Activated CD4-positive, alpha-beta T cell treated with anti-CD3 and anti-CD28 coated beads, Interleukin-2, amount 50 U/mL, for 16 hours (primary cell): ENCODE measurements around the gene RDH12.

ENCODE experiments used
- DNase-seq: peaks from one replicate; pipeline ENCODE4 v3.0.0-alpha.2; 2020

The RDH12 gene

GRCh38 chr14:67757175-67757574 is 55.5 kb downstream of the RDH12 start:
- DNase-seq, result no peak

- no peak for DNase-seq
Measured at GRCh38 chr14:67759916-67760315, 58.2 kb downstream of the RDH12 start.

- no peak for DNase-seq
Measured at GRCh38 chr14:67762051-67762450, 60.4 kb downstream of the RDH12 start.

- DNase-seq, result no peak
Measured at GRCh38 chr14:67763158-67763822, 61.6 kb downstream of the RDH12 start.

- no peak for DNase-seq
Measured at GRCh38 chr14:67764496-67764895, 62.8 kb downstream of the RDH12 start.

GRCh38 chr14:67765192-67765834 is 63.6 kb downstream of the RDH12 start:
- no peak for DNase-seq

- DNase-seq, result no peak
Measured at GRCh38 chr14:67766035-67766680, 64.5 kb downstream of the RDH12 start.

- no peak for DNase-seq
Measured at GRCh38 chr14:67768219-67768618, 66.5 kb downstream of the RDH12 start.

- no peak for DNase-seq
Measured at GRCh38 chr14:67773844-67774377, 72.2 kb downstream of the RDH12 start.

- DNase-seq, result no peak
Measured at GRCh38 chr14:67776653-67777322, 75.1 kb downstream of the RDH12 start.

- DNase-seq, result no peak
Measured at GRCh38 chr14:67778792-67779191, 77.1 kb downstream of the RDH12 start.

- no peak for DNase-seq
Measured at GRCh38 chr14:67782090-67782489, 80.4 kb downstream of the RDH12 start.
